ENCODE data around the gene FCER1G. TPM values are rescaled to one million over a fixed set of nuclear protein-coding genes. Genes with fewer than 3 reads are reported as not detected.

The FCER1G gene
- total RNA-seq, 1 experiment from 2014 or later: 1.5 TPM

DNA sequence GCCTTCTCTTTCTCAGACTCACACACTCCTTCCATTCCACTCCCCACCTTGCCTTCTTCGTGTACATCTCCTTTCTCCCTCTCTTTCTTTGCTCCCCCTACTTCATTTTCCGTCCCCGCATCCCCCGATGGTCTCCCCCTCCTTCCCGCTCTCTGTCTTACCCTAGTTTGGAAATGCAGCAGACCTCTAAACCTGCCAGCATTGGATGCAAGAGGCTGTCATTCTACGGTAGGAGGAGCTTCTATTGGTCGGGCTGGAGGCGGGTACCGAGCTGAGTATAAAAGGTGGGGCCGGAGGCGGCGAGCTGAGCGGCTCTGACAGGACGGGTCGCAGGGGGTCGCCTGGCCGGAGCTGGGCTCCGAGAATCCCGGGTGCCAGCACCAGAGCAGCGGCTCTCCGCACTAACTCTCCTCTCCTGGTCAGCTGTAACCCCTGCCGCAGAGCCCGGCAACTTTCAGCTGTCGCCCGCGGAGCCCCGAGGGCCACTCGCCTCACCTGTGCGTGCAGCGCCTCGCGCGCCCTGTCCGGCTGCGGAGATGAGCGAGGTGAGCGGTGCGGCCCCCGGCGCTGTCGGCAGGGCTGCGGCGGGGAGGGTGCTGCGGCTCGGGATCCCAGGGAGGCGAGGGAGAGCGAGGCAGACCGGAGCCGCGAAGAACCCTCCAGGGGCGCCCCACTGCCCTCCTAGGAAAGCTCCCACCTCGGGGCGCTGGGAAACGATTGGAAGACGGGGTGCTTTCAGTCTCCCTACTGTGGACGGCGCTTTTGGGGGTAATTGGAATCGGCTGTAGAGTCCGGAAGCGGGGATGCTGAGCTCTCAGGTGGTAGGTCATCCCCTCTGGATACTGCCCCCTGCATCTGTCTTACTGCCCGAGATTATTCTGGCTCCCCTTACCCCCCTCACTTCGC is 43.6 kb downstream of the FCER1G start, which contains the start of gene PCP4L1:
Gene PCP4L1 (plus strand): TSS at position 307 of the 906 bp plus-strand sequence. CDS start 230 bp downstream, at position 537.
- H3K4me3 Mint-ChIP-seq (ENCODE audit: unreplicated experiment): peak within 1 kb of the TSS; percentile 47
- Histone ChIP-seq H3K4me1 (peaks cover 13% of the 10 kb centered on the region; the same call in 1 of the 2 replicates), H3K9me3 (peaks cover 14% of the 10 kb centered on the region), H3K4me3 (ENCODE audit: low read depth, low read length) (peak within 1 kb of the TSS; percentile 39), H3K27me3 (replicated peaks; ENCODE audit: control insufficient read depth, insufficient read depth, low read length) (no peaks in the 10 kb centered on the region), H3K36me3 (ENCODE audit: control insufficient read depth, insufficient read depth, low read length) (no peaks in the 10 kb centered on the region)
- H3K27me3 Mint-ChIP-seq (ENCODE audit: insufficient read depth, unreplicated experiment): no peaks in the 10 kb centered on the region
- ChIA-PET CTCF (no interaction called here), POLR2A (interaction anchor here (0.7 kb wide), 1 partner anchor 33 kb away, joined by 21 read pairs; the partner anchor contains the start of gene TOMM40L)
- peaks cover 12% of the 10 kb centered on the region for H3K36me3 Mint-ChIP-seq (ENCODE audit: insufficient read depth, unreplicated experiment)
- TF ChIP-seq, protein P1, sequence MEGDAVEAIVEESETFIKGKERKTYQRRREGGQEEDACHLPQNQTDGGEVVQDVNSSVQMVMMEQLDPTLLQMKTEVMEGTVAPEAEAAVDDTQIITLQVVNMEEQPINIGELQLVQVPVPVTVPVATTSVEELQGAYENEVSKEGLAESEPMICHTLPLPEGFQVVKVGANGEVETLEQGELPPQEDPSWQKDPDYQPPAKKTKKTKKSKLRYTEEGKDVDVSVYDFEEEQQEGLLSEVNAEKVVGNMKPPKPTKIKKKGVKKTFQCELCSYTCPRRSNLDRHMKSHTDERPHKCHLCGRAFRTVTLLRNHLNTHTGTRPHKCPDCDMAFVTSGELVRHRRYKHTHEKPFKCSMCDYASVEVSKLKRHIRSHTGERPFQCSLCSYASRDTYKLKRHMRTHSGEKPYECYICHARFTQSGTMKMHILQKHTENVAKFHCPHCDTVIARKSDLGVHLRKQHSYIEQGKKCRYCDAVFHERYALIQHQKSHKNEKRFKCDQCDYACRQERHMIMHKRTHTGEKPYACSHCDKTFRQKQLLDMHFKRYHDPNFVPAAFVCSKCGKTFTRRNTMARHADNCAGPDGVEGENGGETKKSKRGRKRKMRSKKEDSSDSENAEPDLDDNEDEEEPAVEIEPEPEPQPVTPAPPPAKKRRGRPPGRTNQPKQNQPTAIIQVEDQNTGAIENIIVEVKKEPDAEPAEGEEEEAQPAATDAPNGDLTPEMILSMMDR (IDR thresholded peaks at IDR 0.05; ENCODE audit: insufficient read depth in 1 of 2, low read depth in 1 of 2, low read length in 1 of 2, severe bottlenecking in 1 of 2, unreplicated experiment in 1 of 2): no peak
- intact Hi-C loops (cut with micrococcal nuclease; ENCODE audit: unreplicated experiment): no loop called here
- BruUV-seq (replicated peaks): no TSS peak
- no peak within 1 kb of the TSS for H3K27ac Mint-ChIP-seq (ENCODE audit: unreplicated experiment)
- DNase-seq: peak; percentile 59 to 70
- H3K4me1 Mint-ChIP-seq (ENCODE audit: low read depth, unreplicated experiment): peaks cover 24% of the 10 kb centered on the region
- peaks cover 22% of the 10 kb centered on the region for H3K9me3 Mint-ChIP-seq (ENCODE audit: unreplicated experiment)

DNA sequence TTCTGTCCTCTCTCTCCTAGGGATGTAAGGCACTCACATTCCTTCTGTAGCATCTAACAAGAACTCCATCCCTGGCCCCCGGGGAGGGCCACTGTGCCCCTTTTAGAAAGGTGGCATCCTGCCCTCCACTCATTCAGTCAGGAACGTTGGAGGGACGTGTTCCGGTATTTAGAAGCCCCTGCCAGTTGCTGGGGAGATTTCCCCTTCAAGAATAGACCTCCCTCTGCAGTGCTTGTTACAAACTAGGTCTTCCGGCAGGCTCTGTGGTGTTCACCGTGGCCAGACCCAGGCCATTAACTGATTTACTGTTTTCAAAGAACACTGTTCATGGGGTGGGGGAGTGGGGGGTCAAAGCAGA is 44.2 kb downstream of the FCER1G start:
- no TSS peak for BruUV-seq (replicated peaks)
- Mint-ChIP-seq H3K27ac (ENCODE audit: unreplicated experiment) (no peak overlapping the region), H3K27me3 (ENCODE audit: insufficient read depth, unreplicated experiment) (no peaks in the 10 kb centered on the region), H3K4me3 (ENCODE audit: unreplicated experiment) (peak overlapping the region; percentile 47), H3K36me3 (ENCODE audit: insufficient read depth, unreplicated experiment) (peaks cover 12% of the 10 kb centered on the region), H3K9me3 (ENCODE audit: unreplicated experiment) (peaks cover 22% of the 10 kb centered on the region), H3K4me1 (ENCODE audit: low read depth, unreplicated experiment) (peaks cover 24% of the 10 kb centered on the region)
- Histone ChIP-seq H3K36me3 (ENCODE audit: control insufficient read depth, insufficient read depth, low read length) (no peaks in the 10 kb centered on the region), H3K9me3 (peaks cover 14% of the 10 kb centered on the region), H3K4me1 (peaks cover 13% of the 10 kb centered on the region; the same call in 1 of the 2 replicates), H3K4me3 (ENCODE audit: low read depth, low read length) (no peak overlapping the region), H3K27me3 (replicated peaks; ENCODE audit: control insufficient read depth, insufficient read depth, low read length) (no peaks in the 10 kb centered on the region)
- CTCF ChIA-PET: no interaction called here
- intact Hi-C loops (cut with micrococcal nuclease; ENCODE audit: unreplicated experiment): no loop called here
- POLR2A ChIA-PET: no interaction called here
- no peak for DNase-seq
- TF ChIP-seq, protein P1 (IDR thresholded peaks at IDR 0.05; ENCODE audit: insufficient read depth in 1 of 2, low read depth in 1 of 2, low read length in 1 of 2, severe bottlenecking in 1 of 2, unreplicated experiment in 1 of 2): no peak

DNA sequence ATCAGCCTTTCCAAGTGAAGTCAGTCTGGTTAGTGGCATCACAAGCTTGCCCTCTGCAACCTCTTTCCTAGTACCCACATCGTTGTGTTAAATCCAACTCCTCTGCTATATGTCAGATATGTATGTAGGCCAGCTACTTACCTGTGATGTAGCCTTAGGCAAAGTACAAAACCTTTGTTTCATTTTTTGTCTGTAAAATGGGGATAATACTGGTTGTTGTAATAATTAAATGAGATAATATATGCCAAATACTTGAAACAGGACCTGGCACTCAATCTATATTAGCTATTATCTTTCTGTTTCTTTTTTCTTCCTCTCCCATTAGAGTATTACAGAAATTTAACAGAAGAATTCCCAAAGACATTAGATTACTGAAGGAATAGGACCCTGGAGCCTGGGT is 44.7 kb downstream of the FCER1G start:
- BruUV-seq (replicated peaks): no TSS peak
- Histone ChIP-seq H3K27me3 (replicated peaks; ENCODE audit: control insufficient read depth, insufficient read depth, low read length) (no peaks in the 10 kb centered on the region), H3K4me1 (peaks cover 13% of the 10 kb centered on the region; the same call in 1 of the 2 replicates), H3K4me3 (ENCODE audit: low read depth, low read length) (no peak overlapping the region), H3K9me3 (peaks cover 14% of the 10 kb centered on the region), H3K36me3 (ENCODE audit: control insufficient read depth, insufficient read depth, low read length) (no peaks in the 10 kb centered on the region)
- H3K4me3 Mint-ChIP-seq (ENCODE audit: unreplicated experiment): no peak overlapping the region
- H3K36me3 Mint-ChIP-seq (ENCODE audit: insufficient read depth, unreplicated experiment): peaks cover 12% of the 10 kb centered on the region
- TF ChIP-seq, protein P1 (IDR thresholded peaks at IDR 0.05; ENCODE audit: insufficient read depth in 1 of 2, low read depth in 1 of 2, low read length in 1 of 2, severe bottlenecking in 1 of 2, unreplicated experiment in 1 of 2): no peak
- H3K9me3 Mint-ChIP-seq (ENCODE audit: unreplicated experiment): peaks cover 22% of the 10 kb centered on the region
- H3K4me1 Mint-ChIP-seq (ENCODE audit: low read depth, unreplicated experiment): peaks cover 24% of the 10 kb centered on the region
- ChIA-PET CTCF (no interaction called here), POLR2A (no interaction called here)
- DNase-seq: no peak
- no peak overlapping the region for H3K27ac Mint-ChIP-seq (ENCODE audit: unreplicated experiment)
- H3K27me3 Mint-ChIP-seq (ENCODE audit: insufficient read depth, unreplicated experiment): no peaks in the 10 kb centered on the region
- intact Hi-C loops (cut with micrococcal nuclease; ENCODE audit: unreplicated experiment): no loop called here

All from Caco-2 (cell line).